HAP-1 (cell line): ENCODE results near the gene NDFIP1.
"Not testable (repeated sequence)": the region's sequence is repeated elsewhere in the genome, so short reads cannot be mapped to it uniquely, and the experiment has no call there.

Experiments
- DNase-seq, 2 experiments: peaks; one replicate each; pipeline ENCODE4 v3.0.0-alpha.2; 2016 to 2020; ENCODE audit warnings: low spot score in 2 of 2
- H3K27me3 ChIP-seq: fragments of 250-450 bp; sonication (Bioruptor Pico); 2 replicates; pipeline ENCODE4 v1.5.1; 2020; ENCODE audit warnings: low read depth, mild to moderate bottlenecking, moderate library complexity
- H3K36me3 ChIP-seq: fragments of 250-450 bp; sonication (Bioruptor Pico); replicated peaks from 2 replicates; pipeline ENCODE4 v1.5.1; 2020; ENCODE audit warnings: mild to moderate bottlenecking
- H3K4me1 ChIP-seq: fragments of 250-450 bp; sonication (Bioruptor Pico); 2 replicates; pipeline ENCODE4 v1.5.1; 2020; ENCODE audit warnings: mild to moderate bottlenecking
- H3K4me3 ChIP-seq: fragments of 250-450 bp; sonication (Bioruptor Pico); 2 replicates; pipeline ENCODE4 v1.5.1; 2020; ENCODE audit warnings: mild to moderate bottlenecking, moderate library complexity
- H3K9me3 ChIP-seq: fragments of 250-450 bp; sonication (Bioruptor Pico); 2 replicates; pipeline ENCODE4 v1.5.1; 2020; ENCODE audit warnings: mild to moderate bottlenecking, moderate library complexity
- in situ Hi-C: fragments of 300-500 bp; cut with MboI; formaldehyde crosslinking; loops from 3 replicates; pipeline ENCODE4 v1.14.3; 2020; ENCODE audit warnings: low sequenced_read_pairs, inconsistent platforms, mixed read lengths

Gene NDFIP1

GRCh38 chr5:142183561-142183960 lies 75.0 kb downstream of the NDFIP1 start:
- no peak for DNase-seq
- Histone ChIP-seq H3K4me3 (no peak overlapping the region), H3K36me3 (no peaks in the 10 kb centered on the region), H3K9me3 (no peaks in the 10 kb centered on the region), H3K4me1 (no peaks in the 10 kb centered on the region), H3K27me3 (no peaks in the 10 kb centered on the region)
- in situ Hi-C loops, result no loop called here

- Histone ChIP-seq H3K36me3 (no peaks in the 10 kb centered on the region), H3K4me1 (no peaks in the 10 kb centered on the region), H3K27me3 (no peaks in the 10 kb centered on the region), H3K9me3 (no peaks in the 10 kb centered on the region), H3K4me3 (no peak overlapping the region)
- no peak for DNase-seq
- in situ Hi-C loops, result no loop called here
Measured at GRCh38 chr5:142184988-142185387, 76.4 kb downstream of the NDFIP1 start.

GRCh38 chr5:142186514-142186856 lies 77.9 kb downstream of the NDFIP1 start:
- in situ Hi-C loops, result no loop called here
- no peak for DNase-seq
- Histone ChIP-seq H3K4me1 (no peaks in the 10 kb centered on the region), H3K4me3 (no peak overlapping the region), H3K9me3 (no peaks in the 10 kb centered on the region), H3K27me3 (no peaks in the 10 kb centered on the region), H3K36me3 (no peaks in the 10 kb centered on the region)

GRCh38 chr5:142186857-142187594 lies 78.4 kb downstream of the NDFIP1 start:
- H3K36me3 ChIP-seq, result no peaks in the 10 kb centered on the region
- no peaks in the 10 kb centered on the region for H3K27me3 ChIP-seq
- H3K9me3 ChIP-seq, result no peaks in the 10 kb centered on the region
- H3K4me3 ChIP-seq, result no peak overlapping the region
- no peak for DNase-seq
- in situ Hi-C loops, result no loop called here
- no peaks in the 10 kb centered on the region for H3K4me1 ChIP-seq

GRCh38 chr5:142188691-142189090 lies 80.1 kb downstream of the NDFIP1 start:
- DNase-seq, H3K4me1 ChIP-seq, H3K9me3 ChIP-seq, in situ Hi-C loops, H3K4me3 ChIP-seq, H3K36me3 ChIP-seq, H3K27me3 ChIP-seq: not testable (repeated sequence)

- no peaks in the 10 kb centered on the region for H3K4me1 ChIP-seq
- no peaks in the 10 kb centered on the region for H3K27me3 ChIP-seq
- in situ Hi-C loops, result no loop called here
- DNase-seq, result no peak
- no peak overlapping the region for H3K4me3 ChIP-seq
- no peaks in the 10 kb centered on the region for H3K36me3 ChIP-seq
- H3K9me3 ChIP-seq, result no peaks in the 10 kb centered on the region
Measured at GRCh38 chr5:142189813-142190212, 81.2 kb downstream of the NDFIP1 start.

GRCh38 chr5:142191776-142192175 lies 83.2 kb downstream of the NDFIP1 start:
- H3K4me1 ChIP-seq, result no peaks in the 10 kb centered on the region
- H3K27me3 ChIP-seq, result no peaks in the 10 kb centered on the region
- no peak overlapping the region for H3K4me3 ChIP-seq
- no peaks in the 10 kb centered on the region for H3K36me3 ChIP-seq
- H3K9me3 ChIP-seq, result no peaks in the 10 kb centered on the region
- in situ Hi-C loops, result no loop called here
- DNase-seq, result no peak

- Histone ChIP-seq H3K9me3 (no peaks in the 10 kb centered on the region), H3K36me3 (no peaks in the 10 kb centered on the region), H3K4me1 (no peaks in the 10 kb centered on the region), H3K4me3 (no peak overlapping the region), H3K27me3 (no peaks in the 10 kb centered on the region)
- in situ Hi-C loops, result no loop called here
- no peak for DNase-seq
Measured at GRCh38 chr5:142192286-142193113, 83.9 kb downstream of the NDFIP1 start.

GRCh38 chr5:142193114-142193428 lies 84.5 kb downstream of the NDFIP1 start:
- Histone ChIP-seq H3K36me3 (no peaks in the 10 kb centered on the region), H3K9me3 (no peaks in the 10 kb centered on the region), H3K4me3 (no peak overlapping the region), H3K27me3 (no peaks in the 10 kb centered on the region), H3K4me1 (no peaks in the 10 kb centered on the region)
- no peak for DNase-seq
- in situ Hi-C loops, result no loop called here

- Histone ChIP-seq H3K4me1 (no peaks in the 10 kb centered on the region), H3K9me3 (no peaks in the 10 kb centered on the region), H3K27me3 (no peaks in the 10 kb centered on the region; the same call in 1 of the 2 replicates), H3K4me3 (no peak overlapping the region), H3K36me3 (no peaks in the 10 kb centered on the region)
- no peak for DNase-seq
- in situ Hi-C loops, result no loop called here
Measured at GRCh38 chr5:142197098-142197497, 88.5 kb downstream of the NDFIP1 start.

GRCh38 chr5:142197781-142198180 lies 89.2 kb downstream of the NDFIP1 start:
- Histone ChIP-seq H3K9me3 (no peaks in the 10 kb centered on the region), H3K4me3 (no peak overlapping the region), H3K36me3 (no peaks in the 10 kb centered on the region), H3K27me3 (peaks cover 2% of the 10 kb centered on the region), H3K4me1 (no peaks in the 10 kb centered on the region)
- in situ Hi-C loops, result no loop called here
- no peak for DNase-seq

GRCh38 chr5:142199388-142199787 lies 90.8 kb downstream of the NDFIP1 start:
- DNase-seq, result no peak
- Histone ChIP-seq H3K4me3 (no peak overlapping the region), H3K9me3 (no peaks in the 10 kb centered on the region; the same call in 1 of the 2 replicates), H3K27me3 (peaks cover 15% of the 10 kb centered on the region), H3K36me3 (no peaks in the 10 kb centered on the region), H3K4me1 (no peaks in the 10 kb centered on the region)
- in situ Hi-C loops, result no loop called here

GRCh38 chr5:142200387-142200786 lies 91.8 kb downstream of the NDFIP1 start:
- no peaks in the 10 kb centered on the region; the same call in 1 of the 2 replicates for H3K9me3 ChIP-seq
- H3K4me1 ChIP-seq, result no peaks in the 10 kb centered on the region
- H3K36me3 ChIP-seq, result no peaks in the 10 kb centered on the region
- no peak for DNase-seq
- peaks cover 17% of the 10 kb centered on the region for H3K27me3 ChIP-seq
- H3K4me3 ChIP-seq, result no peak overlapping the region
- in situ Hi-C loops, result no loop called here

GRCh38 chr5:142201471-142201887 lies 92.9 kb downstream of the NDFIP1 start:
- in situ Hi-C loops, result no loop called here
- Histone ChIP-seq H3K4me3 (no peak overlapping the region), H3K27me3 (peaks cover 26% of the 10 kb centered on the region), H3K36me3 (no peaks in the 10 kb centered on the region), H3K9me3 (no peaks in the 10 kb centered on the region; the same call in 1 of the 2 replicates), H3K4me1 (no peaks in the 10 kb centered on the region)
- no peak for DNase-seq
